ACHN (cell line): Measurements from ENCODE around the gene LY6G6F.
"Not testable (repeated sequence)": the region's sequence is repeated elsewhere in the genome, so short reads cannot be mapped to it uniquely, and the experiment has no call there.

Experiments used
- DNase-seq: peaks from one replicate; pipeline ENCODE4 v3.0.0-alpha.2; 2015
- in situ Hi-C: cut with HindIII; loops from 2 replicates; pipeline ENCODE4 v1.10.0; 2017; ENCODE audit warnings: low sequenced_read_pairs, low pct_ligation_motif_present, low pct_unique_long_range_greater_than_20kb

The LY6G6F gene

DNA sequence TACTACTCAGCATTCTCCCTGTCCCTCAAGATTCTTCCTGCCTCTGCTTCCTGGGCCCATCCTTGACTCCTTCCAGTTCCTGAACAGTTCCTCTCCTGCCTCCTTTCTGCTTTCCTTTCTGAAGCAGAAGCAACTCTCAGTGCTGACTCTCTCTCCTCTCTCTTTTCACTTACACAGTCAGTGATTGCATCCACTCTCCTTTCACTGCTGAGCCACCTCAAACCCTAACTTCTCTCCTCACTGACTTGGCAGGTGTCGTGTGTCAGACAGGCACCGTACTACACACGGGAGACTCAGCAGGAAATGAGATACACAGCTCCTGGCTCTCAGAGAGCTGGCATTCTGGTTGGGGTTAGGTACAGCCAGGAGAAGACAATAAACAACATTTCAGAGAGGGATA is 9.1 kb upstream of the LY6G6F start:
- in situ Hi-C loops = no loop called here
- DNase-seq = no peak

DNA sequence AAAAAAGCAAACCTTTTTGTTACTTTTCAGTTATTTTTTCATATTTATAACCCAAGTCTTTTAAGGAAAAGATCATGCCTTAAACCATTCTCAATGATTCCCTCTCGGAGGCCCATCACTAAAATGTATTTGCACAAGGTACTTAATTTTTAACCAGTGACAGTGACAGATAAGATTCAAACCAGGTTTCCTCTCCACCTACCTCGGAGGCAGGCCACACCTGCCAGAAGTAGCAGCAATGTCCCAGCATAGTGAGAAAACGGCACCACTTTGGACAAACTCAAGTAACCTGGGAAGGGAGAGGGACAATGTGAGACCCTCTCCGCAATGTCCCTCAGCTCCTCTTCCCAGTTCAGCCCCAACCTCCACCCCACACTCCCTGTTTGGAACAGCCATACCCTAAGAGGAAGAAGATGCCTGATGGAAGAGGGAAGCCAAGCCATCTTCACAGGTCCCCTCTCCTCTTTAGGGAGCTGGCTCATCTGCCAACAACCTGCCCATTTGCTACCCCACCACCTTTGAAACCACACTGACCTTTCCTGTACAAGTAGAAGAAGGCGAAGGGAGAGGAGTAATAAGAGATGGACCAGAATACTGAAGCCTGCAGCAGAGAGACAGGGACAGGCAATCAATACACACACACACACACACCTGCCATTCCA is 5.8 kb upstream of the LY6G6F start:
- DNase-seq = no peak
- in situ Hi-C loops = no loop called here

DNA sequence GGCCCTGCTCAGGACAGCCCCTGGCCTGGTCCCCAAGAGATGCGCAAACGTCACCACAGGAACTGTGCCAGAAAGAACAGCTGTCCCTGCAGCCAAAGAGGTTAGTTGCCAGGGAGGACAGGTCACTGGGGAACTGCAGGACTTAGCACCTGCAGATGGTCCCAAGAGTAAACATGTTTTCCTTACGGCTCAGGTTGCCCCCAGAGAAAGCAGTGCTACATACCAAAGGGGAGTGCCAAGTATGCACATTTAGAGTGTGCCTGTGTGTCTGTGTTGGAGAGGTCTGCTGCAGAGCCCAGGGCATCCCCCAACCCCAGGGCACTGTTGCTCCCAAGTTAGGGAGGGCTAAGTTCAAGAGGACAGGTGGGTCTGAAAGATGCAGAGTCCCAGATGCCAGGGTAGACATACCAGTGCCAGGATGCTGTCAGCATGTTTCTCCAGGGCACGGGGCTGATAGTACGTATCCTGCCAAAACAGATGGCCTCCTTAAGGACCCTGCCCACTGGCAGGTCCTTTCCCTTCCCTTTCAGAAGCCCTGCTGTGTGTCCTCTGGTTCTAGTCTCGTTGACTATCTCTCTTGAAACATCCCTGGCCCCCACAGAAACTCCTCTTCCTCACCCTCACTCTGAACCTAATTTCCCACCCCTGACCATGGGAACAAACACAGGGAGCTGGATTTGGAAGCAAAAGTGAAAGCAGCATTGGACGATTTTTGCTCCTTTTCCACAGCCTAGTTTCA is 4.8 kb upstream of the LY6G6F start:
- DNase-seq = peak; percentile 10
- in situ Hi-C loops = no loop called here

DNA sequence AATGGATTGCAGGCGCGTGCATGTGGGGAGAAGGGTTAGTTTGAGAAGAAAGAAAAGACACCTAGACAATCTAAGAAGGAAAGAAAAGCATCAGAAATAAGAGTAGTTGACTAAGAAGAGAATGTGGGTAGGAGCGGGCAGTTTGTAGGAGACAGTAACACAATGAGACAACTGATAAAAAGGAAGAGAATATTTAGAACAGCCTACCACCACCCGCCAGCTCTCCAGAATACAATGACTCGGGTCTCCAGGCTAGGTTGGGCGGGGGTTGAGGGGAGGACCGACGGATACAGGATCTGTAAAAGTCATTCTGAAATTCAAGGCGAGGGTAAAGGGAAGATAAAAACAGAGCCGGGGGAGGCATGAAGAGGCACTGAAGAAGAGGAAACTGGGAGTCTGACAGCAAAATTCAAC is 4.3 kb upstream of the LY6G6F start:
- no peak for DNase-seq
- in situ Hi-C loops = no loop called here

DNA sequence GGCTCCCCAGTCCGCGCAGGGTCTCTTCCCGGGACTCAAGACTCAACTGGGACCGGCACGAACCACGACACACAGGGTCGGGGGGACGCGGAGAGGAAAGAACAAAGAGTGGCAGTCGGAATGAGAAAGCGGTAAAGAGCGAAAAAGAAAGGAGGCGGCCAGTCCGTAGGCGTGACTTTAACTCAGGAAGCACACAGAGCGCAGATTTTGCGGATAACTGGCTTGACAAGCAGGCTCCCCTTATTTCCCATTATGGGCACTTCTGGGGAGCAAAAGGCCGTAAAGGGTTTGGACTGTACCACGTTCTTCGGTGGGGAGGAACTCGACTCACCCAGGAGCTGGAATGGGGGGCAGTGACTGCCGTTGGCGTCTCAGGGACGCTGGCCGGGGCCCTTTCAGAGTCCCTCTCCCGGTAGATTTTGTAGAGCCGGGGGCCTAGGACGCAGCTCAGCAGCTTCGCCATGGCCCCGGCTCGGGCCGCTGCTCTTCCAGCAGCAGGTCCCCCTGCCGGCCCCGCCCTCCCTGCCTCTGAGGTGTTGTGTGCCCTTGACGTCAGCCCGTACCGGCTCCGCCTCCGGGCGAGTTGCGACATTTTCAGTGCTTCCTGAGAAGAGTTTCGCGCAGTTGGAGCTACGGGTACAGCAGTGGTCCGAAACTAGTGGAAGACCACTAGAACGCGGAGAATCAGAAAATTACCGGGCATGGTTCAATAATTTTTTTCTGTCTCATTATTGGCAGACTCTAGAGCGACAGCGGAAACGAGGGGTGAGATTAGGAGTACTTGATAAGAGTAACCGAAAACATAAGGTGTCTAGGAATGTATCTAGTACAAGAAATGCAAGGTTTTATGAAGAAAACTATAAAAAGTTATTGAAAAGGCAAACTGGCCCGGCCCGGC is 3.6 kb upstream of the LY6G6F start, which contains the start of gene ABHD16A:
Gene ABHD16A, minus strand, starts transcription at position 506 of the 898 bp plus-strand sequence. Its CDS starts 43 bp downstream, at position 463.
- in situ Hi-C loops = no loop called here
- DNase-seq = peak; percentile 97

DNA sequence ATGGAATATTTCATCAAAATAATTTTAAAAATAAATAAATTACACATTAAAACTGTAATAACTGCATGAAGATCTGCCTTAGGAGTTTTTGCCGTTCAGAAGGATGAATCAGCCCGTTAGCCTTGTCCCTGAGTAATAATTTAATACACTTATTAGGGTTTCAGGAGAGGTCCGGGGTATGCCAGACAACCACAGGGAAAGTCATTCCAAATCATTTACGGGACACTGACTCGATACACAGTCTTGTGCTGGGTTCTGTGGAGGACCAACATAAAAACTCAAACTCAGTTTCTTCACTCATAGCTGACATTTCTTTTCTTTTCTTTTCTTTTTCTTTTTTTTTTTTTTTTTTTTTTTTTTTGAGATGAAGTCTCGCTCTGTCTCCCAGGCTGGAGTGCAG is 735 bp upstream of the LY6G6F start:
- in situ Hi-C loops = no loop called here
- no peak for DNase-seq

DNA sequence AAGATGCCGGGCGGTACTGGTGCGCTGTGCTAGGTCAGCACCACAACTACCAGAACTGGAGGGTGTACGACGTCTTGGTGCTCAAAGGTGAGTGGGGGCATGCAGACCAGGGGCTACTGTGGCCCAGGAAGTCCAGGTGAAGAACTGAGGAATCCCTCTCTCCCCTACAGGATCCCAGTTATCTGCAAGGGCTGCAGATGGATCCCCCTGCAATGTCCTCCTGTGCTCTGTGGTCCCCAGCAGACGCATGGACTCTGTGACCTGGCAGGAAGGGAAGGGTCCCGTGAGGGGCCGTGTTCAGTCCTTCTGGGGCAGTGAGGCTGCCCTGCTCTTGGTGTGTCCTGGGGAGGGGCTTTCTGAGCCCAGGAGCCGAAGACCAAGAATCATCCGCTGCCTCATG is 1.0 kb downstream of the LY6G6F start:
- DNase-seq = no peak
- in situ Hi-C loops = no loop called here

DNA sequence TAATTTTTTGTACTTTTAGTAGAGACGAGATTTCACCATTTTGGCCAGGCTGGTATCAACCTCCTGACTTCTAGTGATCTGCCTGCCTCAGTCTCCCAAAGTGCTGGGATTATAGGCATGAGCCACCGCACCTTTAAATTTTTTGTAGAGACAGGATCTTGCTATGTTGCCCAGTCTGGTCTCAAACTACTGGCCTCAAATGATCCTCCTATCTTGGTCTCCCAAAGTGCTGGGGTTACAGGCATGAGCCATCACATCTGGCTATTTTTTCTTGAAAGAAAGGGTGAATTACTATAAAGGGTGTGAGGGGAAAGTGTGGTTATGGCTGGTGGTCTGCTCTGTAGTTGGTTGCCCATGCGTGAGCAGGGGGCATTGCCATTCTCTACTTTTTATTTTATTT is 1.6 kb downstream of the LY6G6F start:
- no peak for DNase-seq
- in situ Hi-C loops = no loop called here

DNA sequence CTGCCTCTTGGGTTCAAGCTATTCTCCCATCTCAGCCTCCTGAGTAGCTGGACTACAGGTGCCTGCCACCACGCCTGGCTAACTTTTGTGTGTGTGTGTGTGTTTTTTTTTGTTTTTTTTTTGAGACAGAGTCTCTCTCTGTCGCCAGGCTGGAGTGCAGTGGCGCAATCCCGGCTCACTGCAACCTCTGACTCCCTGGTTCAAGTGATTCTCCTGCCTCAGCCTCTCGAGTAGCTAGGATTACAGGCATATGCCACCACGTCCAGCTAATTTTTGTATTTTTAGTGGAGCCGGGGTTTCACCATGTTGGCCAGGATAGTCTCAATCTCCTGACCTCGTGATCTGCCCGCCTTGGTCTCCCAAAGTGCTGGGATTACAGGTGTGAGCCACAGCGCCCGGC is 2.5 kb downstream of the LY6G6F start:
- in situ Hi-C loops, DNase-seq: not testable (repeated sequence)

DNA sequence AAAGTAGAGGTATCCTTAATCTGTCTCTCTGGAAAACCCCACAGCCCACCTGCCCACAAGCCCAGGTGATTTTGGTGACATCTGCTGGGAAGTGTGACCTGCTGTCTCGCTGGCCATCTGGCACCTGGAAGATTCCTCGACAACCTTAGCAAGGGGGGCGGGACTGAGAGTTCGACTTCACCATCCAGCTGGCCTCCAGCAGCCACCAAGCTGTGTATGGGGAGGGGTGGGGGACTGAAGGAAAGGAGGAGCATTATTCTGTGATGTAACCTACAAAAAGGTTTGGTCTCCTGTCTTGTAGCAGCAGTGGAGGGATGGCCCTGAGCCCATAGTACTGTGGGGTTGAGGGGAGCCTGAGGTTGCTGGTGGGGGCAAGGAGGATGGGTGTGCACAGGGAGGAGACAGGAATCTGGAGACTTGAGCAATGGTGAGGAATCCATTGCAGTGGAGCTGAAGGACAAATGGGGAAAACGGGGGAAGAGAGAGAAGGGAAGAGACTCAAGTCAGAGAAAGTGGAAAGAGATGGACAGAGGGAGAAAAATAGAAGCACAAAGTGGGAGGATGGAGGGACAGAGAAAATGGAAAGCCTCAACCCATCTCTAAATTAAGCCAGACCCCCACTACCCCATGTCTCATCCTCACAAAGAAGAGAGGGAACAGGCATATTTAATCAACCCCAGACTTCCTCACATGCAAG is 4.0 kb downstream of the LY6G6F start:
- in situ Hi-C loops = no loop called here

DNA sequence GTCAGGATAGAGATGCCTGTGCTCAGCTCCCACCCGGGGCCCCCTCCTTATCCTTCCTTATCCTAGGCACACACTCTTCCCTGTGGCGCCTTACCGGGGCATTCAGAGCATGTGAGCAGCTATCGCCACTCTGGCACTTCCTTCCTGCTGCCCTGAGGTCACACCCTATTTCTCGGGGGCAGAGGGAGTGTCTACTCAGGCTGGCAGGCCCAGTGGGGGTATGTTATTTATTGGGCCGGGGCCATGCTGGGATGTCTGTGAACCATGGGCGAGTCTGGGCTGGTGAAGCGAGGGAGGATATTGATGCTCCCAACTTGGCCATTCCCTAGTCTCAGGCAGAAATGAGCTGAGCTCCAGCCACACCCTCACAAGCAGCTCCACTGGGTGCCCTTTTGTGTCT is 4.6 kb downstream of the LY6G6F start:
- in situ Hi-C loops = no loop called here
- no peak for DNase-seq

More for the DNA sequence above, 4.0 kb downstream of the LY6G6F start:
- no peak for DNase-seq

DNA sequence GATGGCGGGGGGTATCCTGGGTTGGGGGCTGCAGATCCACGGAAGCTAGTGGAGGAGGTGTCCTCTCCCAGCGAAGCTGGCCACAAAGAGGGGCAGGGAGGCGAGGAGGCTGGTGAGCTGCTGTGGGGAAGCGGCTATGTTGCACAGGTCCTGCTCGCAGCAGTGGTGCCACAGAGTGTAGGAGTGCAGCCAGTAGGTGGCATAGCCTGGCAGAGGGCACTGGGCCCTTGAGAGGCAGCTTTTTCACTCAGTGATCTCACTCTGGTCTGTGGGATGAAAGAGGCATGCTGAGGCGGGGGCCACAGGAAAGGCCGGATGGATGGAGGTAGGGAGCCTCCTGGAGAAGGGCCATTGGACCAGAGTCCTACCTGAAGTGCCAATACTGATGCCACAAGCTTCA is 5.6 kb downstream of the LY6G6F start:
- DNase-seq = peak; percentile 22
- in situ Hi-C loops = no loop called here

DNA sequence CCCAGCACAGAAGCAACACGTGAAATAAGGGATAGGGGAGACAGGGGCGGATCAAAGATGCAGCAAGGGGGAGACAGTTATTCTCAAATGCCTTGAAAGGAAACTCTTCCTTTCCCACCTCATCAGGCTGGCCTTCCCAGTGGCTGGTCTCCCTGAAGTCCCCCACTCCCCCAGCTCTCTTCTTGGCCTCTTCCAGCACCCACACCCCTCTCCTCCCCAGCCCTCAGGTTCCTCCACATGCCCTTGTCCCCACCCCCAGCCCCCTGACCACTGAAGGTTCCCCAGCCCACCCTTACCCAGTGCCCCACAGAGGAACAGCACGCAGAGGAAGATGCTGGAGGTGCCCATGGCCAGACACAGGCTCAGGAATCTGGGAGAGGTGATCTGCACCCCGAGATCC is 6.8 kb downstream of the LY6G6F start:
- in situ Hi-C loops = no loop called here
- no peak for DNase-seq

DNA sequence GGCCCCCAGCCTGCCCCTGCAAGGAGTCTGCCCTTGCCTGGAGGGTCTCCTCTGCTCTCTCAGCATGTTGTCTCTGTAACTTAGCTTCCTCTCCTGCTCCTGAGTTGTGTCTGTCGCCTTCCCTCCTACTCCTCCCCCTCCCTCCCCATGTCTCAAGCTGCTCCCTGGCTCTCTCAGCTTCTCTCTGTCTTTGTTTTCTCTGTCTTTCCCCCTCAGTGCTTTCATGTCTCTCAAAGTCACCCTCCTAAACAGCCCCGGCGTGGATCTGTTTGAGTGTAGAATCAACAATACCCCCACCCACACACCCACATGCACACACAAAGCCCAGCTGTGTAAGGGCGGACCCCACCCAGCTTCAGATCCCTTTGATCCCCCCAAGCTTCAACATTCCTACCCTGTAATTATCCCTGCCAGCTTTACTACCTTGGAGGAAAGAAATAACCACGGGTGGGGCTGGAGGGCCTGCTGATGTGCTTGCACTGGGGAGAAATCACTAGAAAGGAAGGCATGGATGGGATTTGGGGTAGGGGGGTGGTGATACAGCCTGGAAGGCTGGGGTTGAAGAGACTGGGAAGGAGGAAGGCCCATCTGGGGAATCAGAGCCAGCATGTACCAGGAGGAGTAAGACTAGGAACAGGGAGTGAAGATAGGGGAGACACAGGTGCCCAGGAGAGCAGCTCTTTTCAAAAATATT is 7.5 kb downstream of the LY6G6F start:
- in situ Hi-C loops = no loop called here
- DNase-seq = no peak

DNA sequence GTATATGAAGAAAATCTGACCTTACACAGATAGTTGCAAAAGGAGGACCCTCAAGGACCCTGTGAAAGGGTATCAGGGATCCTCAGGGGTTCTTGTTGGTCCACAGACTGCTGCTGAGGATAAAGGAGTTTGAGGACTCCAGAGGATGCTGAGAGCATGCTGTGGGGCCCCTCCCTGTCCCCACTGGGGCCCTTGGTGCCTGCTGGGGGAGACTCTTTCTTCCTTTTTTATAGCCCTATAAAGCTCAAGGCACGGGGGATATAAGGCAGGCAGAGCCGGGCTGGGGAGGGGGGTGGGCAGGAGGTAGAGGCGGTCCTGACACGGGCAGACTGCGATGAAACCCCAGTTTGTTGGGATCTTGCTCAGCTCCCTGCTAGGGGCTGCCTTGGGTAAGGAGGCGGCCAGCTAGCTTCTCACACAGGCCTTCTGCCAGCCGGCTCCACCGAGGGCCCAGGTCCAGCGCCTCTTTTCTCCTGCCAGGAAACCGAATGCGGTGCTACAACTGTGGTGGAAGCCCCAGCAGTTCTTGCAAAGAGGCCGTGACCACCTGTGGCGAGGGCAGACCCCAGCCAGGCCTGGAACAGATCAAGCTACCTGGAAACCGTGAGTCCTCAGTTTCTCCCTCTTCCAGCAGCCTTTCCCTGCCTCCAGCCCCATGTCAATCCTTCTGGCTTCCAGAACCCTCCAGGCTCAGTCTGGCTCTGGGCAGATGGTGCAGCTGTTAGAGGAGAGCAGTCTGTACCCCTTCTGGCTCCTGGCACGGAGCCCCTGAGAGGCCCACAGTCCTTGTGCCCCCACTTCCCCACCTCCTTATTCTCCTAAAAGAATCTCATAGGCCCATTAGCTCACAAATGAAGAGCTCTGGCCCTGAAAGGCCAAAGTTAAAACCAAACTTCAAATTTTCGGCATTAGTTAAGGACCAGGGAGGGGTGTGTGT is 8.6 kb downstream of the LY6G6F start, which contains the start of gene LY6G6D:
Gene LY6G6D, plus strand, starts transcription at position 327 of the 937 bp plus-strand sequence. Its CDS starts 8 bp downstream, at position 335.
- in situ Hi-C loops = no loop called here
- no peak for DNase-seq

DNA sequence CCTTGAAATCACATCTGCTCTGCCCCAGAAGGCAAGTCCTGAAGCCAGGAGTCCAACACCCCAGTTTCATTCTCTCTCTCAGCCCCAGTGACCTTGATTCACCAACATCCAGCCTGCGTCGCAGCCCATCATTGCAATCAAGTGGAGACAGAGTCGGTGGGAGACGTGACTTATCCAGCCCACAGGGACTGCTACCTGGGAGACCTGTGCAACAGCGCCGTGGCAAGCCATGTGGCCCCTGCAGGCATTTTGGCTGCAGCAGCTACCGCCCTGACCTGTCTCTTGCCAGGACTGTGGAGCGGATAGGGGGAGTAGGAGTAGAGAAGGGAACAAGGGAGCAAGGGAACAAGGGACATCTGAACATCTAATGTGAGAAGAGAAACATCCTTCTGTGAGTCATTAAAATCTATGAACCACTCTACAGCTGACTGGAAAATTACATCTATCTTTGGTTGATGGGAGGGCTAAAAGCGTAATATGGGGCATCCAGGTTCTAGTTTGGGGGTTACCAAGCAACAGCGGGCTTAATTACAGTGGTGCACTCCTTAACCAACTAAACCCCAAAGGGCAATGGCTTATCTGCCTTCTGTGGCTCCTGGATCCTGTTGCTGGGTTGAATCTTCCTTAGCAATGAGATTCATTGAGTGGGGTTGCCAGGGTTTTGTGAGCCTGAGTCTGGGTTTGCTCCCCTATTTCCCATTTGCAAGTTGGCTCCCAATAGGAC is 11.0 kb downstream of the LY6G6F start:
- DNase-seq = no peak
- in situ Hi-C loops = no loop called here
